HepG2 (cell line): Measurements from ENCODE around the gene PTPRN. TPM values are rescaled to one million over a fixed set of nuclear protein-coding genes. Genes with fewer than 3 reads are reported as not detected.

ENCODE experiments used
- ARID4A ChIP-seq: sonication (generic); formaldehyde crosslinking; IDR thresholded peaks from 2 replicates; pipeline ENCODE4 v1.5.0; 2020; ENCODE audit warnings: mild to moderate bottlenecking, missing genetic modification reagents, borderline replicate concordance
- ARNT ChIP-seq: fragments of 450-650 bp; IDR thresholded peaks from 2 replicates; pipeline ENCODE4 v1.6.1; 2017
- GTF2F1 ChIP-seq: fragments of 150-350 bp; IDR thresholded peaks from 2 replicates; pipeline ENCODE4 v1.6.1; 2014; ENCODE audit warnings: low read length
- HIC2 ChIP-seq: sonication (generic); formaldehyde crosslinking; IDR thresholded peaks from 2 replicates; pipeline ENCODE4 v1.9.0; 2022; ENCODE audit warnings: low read depth, missing genetic modification reagents
- HMG20B ChIP-seq: conservative IDR thresholded peaks from 2 replicates; pipeline ENCODE4 v1.6.1; 2016; ENCODE audit warnings: missing genetic modification reagents, missing compliant biosample characterization
- LRRFIP1 ChIP-seq: sonication (generic); formaldehyde crosslinking; conservative IDR thresholded peaks from 2 replicates; pipeline ENCODE4 v1.4.0; 2020; ENCODE audit warnings: missing genetic modification reagents
- MAFG ChIP-seq: sonication (generic); formaldehyde crosslinking; IDR thresholded peaks from 2 replicates; pipeline ENCODE4 v1.5.1; 2020; ENCODE audit warnings: mild to moderate bottlenecking, missing genetic modification reagents
- MIXL1 ChIP-seq: IDR thresholded peaks from 2 replicates; pipeline ENCODE4 v1.6.1; 2016
- PRMT3 ChIP-seq: sonication (generic); formaldehyde crosslinking; IDR thresholded peaks from 2 replicates; pipeline ENCODE4 v1.8.1; 2022; ENCODE audit warnings: low read depth, mild to moderate bottlenecking, moderate library complexity, missing genetic modification reagents, borderline replicate concordance
- SPEN ChIP-seq: sonication (generic); formaldehyde crosslinking; IDR thresholded peaks from 2 replicates; pipeline ENCODE4 v1.5.1; 2020; ENCODE audit warnings: low read depth, mild to moderate bottlenecking, missing genetic modification reagents
- ZFP36L1 ChIP-seq: sonication (generic); formaldehyde crosslinking; IDR thresholded peaks from 2 replicates; pipeline ENCODE4 v1.8.0; 2022; ENCODE audit warnings: mild to moderate bottlenecking, missing genetic modification reagents, moderate library complexity
- ZHX1 ChIP-seq: sonication (generic); formaldehyde crosslinking; IDR thresholded peaks from 2 replicates; pipeline ENCODE4 v1.8.1; 2022; ENCODE audit warnings: low read depth, mild to moderate bottlenecking, missing genetic modification reagents
- ZNF234 ChIP-seq: sonication (generic); formaldehyde crosslinking; conservative IDR thresholded peaks from 2 replicates; pipeline ENCODE4 v1.5.1; 2020; ENCODE audit warnings: mild to moderate bottlenecking, missing genetic modification reagents
- ZNF251 ChIP-seq: sonication (generic); formaldehyde crosslinking; IDR thresholded peaks from 2 replicates; pipeline ENCODE4 v1.9.0; 2021; ENCODE audit warnings: mild to moderate bottlenecking, missing genetic modification reagents
- ZNF503 ChIP-seq: sonication (generic); formaldehyde crosslinking; IDR thresholded peaks from 2 replicates; pipeline ENCODE4 v1.4.0; 2020; ENCODE audit warnings: missing genetic modification reagents
- ZNF781 ChIP-seq: sonication (generic); formaldehyde crosslinking; IDR thresholded peaks from 2 replicates; pipeline ENCODE4 v1.5.1; 2020; ENCODE audit warnings: borderline replicate concordance, mild to moderate bottlenecking, missing genetic modification reagents; ENCODE audit errors: not compliant biosample characterization
- polyA plus RNA-seq, 8 experiments: library from polyadenylated mRNA; depleted of rRNA in 3 of 8; stranded (reverse) in 7 of 8; unstranded in 1 of 8; fragments of >200 nt; fragmentation: Illumina TruSeq in 4 of 8; extraction: Trizol in 4 of 8; gene quantifications; 2 replicates each; pipeline versions ENCODE4 v1.2.1 to v1.2.3, GENCODE V29; 2011 to 2016; ENCODE audit warnings: low read depth in 4 of 8, missing spikeins in 1 of 8, mixed read lengths in 1 of 8; ENCODE audit not compliant: insufficient read depth in 1 of 8
- total RNA-seq, 5 experiments: library from RNA; depleted of rRNA; stranded (reverse); fragments of >200 nt; fragmentation: Illumina TruSeq; extraction: Trizol; gene quantifications; 2 replicates each; pipeline ENCODE4 v1.2.3, GENCODE V29; 2016; ENCODE audit warnings: low read depth in 1 of 5

PTPRN gene
- total and polyA plus RNA-seq, 2 of the 13 experiments (the other 11 are each of a cell fraction or from before 2014, with no cell fraction given), result 0.26 TPM; not detected in 1

- TF ChIP-seq ZHX1 (CRISPR knock-in tag) (no peak), ZNF781 (CRISPR knock-in tag) (peak; percentile 40), HMG20B (CRISPR knock-in tag) (no peak), HIC2 (no peak), ZFP36L1 (CRISPR knock-in tag) (no peak), LRRFIP1 (no peak), SPEN (0 out of 2 replicates have a peak, but pooled peaks have one; percentile 41), PRMT3 (CRISPR knock-in tag) (no peak), ZNF234 (CRISPR knock-in tag) (no peak), ZNF503 (CRISPR knock-in tag) (no peak), ZNF251 (CRISPR knock-in tag) (no peak), MAFG (CRISPR knock-in tag) (no peak), ARNT (no peak), MIXL1 (CRISPR knock-in tag) (no peak), GTF2F1 (no peak), ARID4A (peak; percentile 44; the same call in 1 of the 2 replicates)
Observed at GRCh38 chr2:219298759-219299371, 10.3 kb downstream of the PTPRN start (continued).
